GM21423 (cell line): ENCODE data around the gene FCHSD1.
A peak's percentile ranks its signal among the peaks of the same experiment; 100 is the strongest.

Experiments used
- ATAC-seq: cut with Tn5 transposase; IDR thresholded peaks from one replicate; pipeline ENCODE4 v1.9.1; 2021; ENCODE audit warnings: mild to moderate bottlenecking, moderate library complexity; ENCODE audit not compliant: unreplicated experiment

Gene FCHSD1

DNA sequence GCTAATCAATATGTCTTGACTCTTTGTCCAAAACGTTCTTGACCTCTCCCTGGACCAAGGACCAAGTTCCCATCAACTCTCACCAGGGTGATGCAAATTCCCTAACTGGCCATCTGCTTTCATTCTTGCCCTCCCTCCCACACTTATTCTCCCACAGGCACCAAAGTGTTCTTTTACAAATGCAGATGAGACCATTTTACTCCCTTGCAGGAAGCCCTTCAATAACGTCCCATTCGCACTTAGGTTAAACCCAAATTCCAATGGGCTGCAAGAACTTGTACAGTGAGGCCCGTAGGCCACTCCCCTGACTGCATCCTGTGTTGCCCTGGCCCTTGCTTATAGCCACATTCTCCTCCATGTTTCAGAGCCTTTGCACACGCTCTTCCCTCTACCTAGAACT, 23.5 kb upstream of the FCHSD1 start:
- no peak for ATAC-seq

DNA sequence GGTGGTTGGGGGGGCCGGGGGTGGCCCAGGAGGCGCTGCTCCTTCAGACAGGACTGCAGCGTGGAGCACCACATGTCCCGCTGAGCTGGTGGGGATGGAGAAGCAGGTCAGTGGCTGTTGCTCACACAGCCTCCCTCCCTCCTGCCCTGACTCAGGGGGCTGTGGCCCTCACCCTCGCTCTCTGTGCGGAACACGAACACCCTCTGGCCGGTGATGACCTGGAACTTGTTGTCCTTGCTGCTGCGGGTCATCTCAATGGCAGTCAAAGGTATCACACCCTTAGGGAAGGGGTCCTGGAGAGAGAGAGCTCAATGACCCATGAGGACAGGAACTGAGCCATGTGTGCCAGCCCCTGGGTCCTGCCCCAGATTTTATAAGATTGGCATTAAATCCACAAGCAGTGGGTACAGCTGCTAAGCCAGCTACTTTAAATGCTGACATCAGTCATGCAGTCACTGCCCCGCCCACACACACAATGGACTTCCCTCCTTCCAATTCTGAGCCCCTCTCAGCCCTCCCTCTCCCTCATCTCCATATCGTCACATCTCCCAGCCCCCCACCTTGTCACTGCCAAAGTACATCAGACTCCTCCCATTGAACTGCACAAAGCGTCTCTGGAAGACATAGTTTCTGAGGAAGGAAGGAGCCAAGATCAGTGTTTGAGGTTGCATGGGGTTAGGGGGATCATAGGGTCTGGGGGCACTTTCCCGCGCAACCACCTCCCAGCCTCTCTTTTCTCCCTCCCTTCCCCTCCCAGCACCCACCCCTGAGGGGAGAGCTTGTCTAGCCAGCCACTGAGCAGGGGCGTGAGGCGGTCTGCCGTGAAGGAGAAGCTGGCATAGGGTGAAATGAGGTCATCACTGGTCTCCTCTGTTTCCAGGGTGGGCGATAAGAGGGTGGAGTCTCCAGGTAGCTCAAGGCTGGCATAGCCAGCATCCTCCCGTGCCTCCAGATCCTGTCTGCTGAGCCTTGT, 21.9 kb upstream of the FCHSD1 start:
- ATAC-seq, result no peak

DNA sequence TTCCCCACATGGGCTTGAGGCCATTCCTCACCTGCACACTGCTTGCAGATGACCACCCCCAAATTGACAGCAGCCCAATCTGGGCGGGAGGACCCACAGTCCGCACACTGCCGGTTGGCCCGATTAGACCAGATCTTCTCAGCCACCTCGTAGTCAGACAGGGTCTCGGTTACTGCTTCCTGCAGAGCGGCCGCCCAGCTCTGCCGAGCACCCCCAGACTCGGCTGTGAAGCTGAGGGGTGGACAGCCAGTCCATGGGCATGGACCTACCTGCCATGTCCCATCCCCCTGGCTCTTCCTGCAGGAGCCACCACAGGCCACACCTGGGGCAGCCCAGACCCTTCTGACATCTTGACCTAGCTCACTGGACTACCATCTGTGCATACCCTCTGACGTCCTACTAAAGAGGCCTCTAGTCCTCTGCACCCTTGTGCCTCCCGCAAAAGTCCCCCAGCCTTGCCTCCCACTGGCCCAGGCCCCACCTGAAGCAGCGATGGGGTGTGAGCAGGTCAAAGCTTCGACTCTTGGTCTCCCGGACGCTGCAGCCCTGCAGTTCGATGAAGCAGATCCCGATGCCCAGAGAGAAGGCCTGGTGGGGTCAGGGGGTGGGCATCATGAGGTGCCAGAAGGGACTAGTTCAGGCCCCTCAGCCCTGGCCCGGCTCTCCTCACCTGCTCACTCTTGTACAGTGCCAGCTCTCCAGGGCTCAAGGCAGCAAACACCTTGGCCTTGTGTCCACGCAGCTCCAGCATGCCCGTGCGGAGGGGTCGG, 21.0 kb upstream of the FCHSD1 start:
- ATAC-seq, result no peak

DNA sequence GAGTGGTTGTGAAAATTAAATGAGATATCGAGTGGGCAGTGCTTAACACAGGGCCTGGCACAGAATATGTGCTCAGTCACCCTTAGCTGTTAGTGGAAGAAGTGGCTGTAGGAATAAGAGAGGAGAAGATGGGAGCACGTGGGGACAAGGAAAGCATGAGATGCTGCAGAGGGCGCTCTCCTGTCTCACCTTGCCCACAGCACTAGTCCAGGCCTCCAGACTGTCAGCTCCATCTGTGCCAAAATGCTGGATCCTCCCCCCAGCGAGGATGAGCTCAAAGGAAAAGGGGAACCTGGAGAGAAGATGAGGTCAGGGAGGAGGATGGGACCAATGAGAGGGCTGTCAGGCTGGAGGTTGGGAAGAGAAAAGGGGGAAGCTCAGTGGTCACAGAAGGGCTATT, 18.3 kb upstream of the FCHSD1 start:
- ATAC-seq, result no peak

DNA sequence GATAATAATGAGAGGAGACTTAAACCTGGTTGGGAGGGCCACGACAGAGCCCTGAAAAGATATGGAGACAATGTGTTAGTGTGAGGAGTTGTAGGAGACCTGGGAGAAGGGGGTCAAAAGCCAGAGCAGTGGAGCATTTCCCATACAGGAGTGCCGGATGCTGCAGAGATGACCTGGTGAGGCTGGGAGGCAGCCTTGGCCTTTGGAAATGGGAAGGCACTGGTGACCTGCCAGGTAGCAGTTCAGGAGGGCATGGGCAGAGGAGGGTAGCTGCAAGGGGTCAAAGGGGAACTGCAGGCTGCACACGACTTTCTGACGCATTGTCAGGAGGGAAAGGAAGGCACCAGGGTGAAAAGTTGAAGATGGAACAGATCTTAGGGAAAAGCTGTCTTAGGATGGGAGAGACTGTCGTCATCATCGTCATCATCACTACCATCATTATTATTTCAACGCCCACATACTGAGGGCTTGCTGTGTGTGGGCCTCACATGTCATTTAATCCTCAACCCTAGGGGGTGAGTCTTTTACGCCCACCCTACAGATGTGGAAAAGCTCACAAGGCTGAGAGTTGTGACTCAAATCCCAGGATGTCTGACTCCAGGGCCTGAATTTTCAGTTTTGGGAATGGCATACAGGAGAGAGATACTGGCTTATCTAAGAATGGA, 17.5 kb upstream of the FCHSD1 start:
- ATAC-seq, result no peak

DNA sequence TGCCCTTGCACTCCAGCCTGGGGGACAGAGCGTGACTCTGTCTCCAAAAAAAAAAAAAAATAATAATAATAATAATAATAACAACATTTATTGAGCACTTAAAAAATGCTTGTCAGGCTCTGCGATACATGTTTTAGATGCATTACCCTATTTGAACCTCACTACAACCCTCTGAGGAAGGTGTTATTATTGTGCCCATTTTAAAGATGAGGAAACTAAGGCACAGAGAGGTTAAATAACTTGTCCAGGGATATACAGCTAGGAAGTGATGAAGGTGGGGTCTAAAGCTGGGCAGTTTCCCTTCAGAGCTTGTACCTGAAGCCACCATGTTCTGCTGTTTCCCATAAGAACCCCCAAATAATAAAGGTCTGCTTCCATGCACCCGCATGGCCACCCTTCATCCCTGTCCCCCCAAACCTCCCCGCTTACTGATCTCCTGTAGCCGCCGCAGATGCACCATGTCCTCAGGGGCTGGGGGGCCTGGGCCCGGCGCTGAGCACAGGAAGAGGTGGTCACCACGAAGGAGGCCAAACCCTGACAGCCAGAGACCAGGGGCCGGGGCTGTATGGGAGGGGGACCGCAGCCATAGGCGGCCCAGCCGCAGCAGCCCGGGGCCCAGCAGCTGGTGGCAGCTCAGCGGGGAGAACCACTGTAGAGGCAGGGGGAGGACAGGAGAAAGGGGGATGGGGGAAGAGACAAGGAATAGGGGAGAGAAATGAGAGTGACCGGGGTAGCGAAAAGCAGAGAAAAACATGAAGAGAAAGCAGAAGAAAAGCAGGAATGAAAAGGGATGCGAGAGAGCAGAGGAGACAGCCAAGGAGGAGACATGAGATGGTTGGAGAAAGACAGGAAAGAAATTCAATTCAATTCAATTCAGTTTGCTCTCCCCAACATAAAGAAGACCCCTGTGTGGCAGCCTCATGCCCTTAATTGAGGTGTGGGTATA, 15.1 kb upstream of the FCHSD1 start:
- no peak for ATAC-seq

DNA sequence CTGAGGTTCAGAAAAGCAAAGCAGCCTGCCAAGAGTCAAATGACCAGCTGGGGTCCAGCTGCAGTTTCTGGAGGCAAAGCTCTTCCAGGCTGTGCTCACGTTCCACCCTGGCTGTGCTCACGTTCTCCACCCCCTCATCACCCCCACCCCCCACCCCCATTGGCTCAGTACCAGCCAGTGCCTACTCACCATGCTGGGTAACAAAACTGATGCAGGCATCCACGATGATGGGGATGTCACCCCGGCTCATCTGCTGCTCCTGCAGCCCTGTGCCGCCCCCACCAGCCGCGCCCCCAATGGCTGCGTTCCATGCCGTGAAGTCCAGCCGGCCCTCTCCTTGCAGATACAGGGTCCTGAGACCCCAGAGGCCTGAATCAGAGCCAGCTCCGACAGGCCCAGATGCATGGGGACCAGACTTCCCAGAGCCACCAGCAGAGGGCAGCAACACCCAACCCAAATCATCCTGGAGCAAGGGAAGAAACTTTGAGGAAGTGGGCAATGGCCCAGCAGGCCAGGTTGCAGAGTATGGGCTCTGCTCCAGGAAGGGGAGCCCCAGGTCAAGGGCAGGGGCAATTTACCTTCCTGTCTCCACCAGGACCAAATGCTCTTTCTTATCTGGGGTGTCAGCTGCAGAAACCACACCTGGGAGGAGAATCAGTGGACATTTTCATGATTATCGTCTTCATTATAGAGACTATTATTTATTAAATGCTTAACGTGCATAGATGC, 13.7 kb upstream of the FCHSD1 start:
- ATAC-seq, result peak; percentile 92

DNA sequence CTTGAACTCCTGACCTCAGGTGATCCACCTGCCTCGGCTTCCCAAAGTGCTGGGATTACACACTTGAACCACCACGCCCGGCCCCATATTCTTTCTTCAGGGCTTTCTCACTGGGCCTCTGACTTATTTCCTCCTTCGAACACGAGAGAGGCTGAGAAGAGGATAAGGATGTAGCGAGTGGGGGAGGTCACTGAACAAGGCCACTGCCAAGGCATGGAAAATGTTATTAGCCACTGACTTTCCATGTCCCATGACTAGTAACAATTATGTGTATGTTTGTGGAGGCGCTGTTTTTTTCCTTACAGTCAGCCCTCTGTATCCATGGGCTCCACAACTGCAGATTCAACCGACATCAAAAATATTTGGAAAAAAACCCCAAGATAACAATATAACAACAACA, 12.3 kb upstream of the FCHSD1 start:
- ATAC-seq, result no peak

DNA sequence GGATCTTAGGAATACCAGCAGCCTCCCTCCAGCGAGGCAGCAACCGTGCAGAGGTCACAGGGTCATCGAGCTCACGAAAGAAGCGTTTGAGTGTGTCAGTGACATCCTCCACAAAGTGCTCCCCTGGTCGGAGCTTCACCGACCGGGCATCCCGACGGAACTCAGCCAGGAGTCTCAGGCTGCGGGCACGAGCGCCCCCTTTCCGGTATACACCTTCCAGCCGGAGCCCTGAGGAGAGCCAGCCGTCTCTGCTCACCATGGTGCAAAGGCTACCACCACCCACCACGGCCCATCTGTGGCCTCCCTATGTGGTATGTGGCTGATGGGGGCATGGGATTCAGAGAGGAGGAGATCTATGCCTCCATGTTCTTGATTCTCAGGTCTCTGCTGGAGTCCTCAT, 10.8 kb upstream of the FCHSD1 start:
- ATAC-seq, result no peak

DNA sequence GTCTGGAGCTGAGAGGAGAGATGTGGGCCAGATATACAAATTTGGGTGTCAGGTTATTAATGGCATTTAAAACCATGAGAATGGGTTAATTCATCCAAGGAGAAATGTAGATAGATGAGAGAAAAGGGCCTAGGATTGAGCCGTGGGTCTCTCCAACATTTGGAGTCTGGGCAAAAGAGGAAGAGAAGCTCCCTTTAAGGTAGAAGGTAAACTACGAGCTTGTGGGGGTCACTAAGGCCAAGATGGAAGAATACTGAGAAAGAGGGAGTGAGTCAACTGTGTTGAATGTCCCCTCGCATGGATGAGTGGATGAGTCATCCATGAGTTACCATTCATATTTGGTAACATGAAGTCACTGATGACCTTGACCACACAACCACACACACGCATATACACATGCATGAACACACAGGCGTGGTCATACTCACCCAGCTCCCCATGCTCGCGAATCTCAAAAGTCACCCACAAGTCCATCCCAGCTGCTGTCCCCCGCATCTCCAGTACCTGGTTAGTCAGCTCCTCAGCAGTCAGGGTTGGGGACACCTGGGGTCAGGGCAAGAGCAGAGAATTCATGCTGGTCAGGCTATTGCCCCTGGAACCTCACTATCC, 6.8 kb upstream of the FCHSD1 start:
- ATAC-seq, result peak; percentile 59

DNA sequence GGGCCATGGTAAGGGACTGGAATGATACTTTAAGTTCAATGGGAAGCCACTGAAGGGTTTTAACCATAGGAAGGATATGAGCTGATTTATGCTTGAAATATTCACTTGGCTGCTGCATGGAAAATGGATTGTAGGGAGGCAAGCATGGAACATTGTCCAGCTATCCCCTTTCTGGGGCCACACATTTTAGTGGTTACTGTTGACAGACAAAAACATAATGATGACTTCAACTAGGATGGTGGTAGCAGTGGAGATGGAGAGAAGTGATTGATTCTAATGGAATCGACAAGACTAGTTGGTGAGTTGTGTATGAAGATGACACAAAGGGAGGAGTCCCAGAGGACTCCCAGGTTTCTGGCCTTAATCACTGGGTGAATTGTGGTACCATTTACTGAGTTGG, 6.2 kb upstream of the FCHSD1 start:
- no peak for ATAC-seq

DNA sequence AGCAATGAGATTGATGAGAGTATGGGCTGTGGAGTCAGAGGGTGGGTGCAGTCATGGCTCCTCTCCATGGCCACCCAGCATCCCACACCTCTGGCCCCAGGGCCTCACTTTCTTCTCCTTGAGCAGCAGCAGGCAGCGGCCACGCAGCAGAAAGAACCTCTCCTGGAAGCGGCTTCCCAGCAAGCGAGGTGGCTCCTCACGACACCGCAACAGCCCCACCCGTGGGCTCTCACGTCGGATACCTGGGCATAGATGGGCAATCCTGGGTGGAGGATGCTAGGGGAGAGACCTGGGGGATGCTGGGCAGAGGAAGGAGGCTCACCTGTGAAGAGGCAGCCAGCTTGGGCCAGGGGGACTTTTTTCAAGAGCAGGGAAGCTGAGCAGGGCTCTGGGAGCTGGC, 5.2 kb upstream of the FCHSD1 start:
- ATAC-seq, result no peak

DNA sequence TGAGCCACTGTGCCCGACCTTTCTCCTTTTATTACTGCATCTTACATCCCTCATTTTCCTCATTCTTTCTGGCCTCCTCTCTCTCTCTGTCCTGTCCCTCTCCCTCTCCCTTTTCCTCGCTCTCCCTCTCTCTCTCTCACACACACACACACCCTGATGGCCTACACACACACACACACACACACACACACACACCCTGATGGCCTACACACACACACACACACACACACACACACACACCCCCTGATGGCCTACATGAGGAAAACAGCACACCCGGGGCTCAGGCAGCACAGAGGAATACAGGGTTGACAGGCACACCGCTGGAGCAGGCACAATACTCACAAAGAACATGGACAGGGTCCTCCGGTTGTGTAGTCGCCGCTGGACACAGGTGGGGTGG, 3.8 kb upstream of the FCHSD1 start:
- no peak for ATAC-seq

DNA sequence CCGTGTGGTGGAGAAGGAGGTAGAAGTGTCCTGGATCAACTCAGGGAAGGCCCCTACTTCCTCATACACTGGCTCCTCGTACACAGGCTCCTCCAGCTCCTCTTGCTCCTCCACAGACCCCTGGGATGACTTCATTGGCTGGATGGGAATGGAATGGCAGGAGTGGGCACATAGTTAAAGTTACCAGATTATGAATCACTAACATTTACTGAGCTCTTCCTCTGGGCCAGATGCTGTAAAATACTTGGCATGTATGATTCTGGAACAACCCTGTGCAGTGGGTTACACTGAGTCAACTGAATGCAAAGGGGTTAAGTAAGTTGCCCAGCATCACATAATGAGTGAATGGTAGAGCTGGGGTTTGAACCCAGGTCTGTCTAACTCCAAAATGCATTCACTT, 3.1 kb upstream of the FCHSD1 start:
- no peak for ATAC-seq

DNA sequence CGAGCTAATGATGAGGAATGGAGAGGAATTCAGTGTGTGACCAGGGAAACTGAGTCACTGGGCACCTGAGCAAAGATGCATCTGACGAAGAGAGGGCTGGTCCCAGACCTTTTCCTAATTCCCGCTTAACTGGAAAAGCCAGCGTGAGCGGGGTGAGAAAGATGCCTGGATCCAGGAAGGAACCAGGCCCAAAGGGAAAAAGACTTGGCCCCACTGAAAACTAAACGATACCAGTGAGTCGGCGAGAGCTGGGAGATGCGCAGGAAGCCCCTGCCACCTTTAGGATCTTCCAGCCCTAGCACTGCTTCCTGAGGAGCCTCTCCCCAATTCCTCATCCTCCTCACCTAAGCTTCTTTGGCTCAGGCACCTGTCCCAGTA, 499 bp upstream of the FCHSD1 start:
- ATAC-seq, result no peak

DNA sequence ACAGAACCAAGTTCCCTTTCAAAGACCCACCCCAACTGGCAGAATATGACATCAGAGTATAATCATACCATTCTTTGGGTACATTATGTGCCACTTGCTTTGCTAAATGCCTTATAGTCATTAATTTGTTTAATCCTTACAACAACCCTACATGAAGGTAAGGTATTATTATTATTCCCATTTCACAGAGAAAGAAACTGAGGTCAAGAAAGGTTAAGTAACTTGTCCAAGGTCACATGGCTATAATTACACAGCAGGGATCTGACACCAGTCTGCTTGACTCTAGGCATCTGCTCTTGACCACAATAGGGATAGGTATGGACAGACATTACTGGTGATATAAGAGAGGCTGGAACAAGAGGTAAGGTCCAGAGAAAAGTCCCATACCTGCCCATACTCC, 1.2 kb downstream of the FCHSD1 start:
- ATAC-seq, result no peak

DNA sequence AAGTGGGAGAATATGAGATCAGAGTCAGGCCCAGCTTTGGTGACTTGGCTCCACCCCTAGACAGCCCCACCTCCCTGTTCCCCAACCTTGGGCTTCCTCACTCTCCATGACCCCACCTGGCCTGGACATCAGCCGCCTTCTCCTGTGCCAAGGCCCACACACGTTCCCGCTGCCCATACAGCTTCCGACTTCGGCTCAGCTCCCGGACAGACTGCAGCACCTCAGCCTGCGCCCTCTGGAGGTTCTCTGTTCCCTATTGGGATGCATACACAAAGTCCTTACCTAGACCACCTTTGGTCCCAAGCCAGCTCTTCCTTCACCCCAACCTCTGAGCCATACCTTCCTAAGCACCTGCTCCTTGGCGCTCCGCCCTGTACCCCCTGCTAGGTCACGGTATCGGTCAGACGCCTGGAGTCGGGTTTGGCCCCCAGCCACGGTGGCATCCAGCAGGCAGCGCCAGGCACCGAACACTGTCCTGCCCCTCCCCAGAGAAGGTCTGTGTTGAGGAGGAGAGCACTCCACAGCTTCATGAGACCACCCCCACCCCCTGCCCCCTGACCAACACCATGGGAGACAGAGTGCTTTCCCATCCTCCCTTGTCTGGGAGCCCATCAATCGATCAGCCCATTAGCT, 2.0 kb downstream of the FCHSD1 start:
- ATAC-seq, result no peak

DNA sequence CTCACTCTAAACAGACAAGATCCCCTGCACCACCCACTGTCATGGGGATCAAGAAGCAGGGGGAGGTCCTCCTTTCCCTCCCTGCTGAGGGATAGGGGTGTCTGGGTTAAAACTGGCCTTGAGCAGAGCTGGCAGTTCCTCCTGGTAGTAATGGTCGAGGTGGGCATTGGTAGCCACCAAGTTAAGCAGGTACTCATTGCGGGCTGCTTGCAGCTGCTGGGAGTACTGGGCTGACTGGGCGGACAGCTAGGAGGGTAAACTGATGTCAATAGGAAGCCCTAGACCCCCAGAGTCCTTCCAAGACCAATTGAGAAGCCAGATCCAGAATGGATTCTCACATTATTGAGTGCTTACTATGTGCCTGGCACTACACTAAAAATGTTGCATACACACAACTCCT, 3.4 kb downstream of the FCHSD1 start:
- no peak for ATAC-seq

DNA sequence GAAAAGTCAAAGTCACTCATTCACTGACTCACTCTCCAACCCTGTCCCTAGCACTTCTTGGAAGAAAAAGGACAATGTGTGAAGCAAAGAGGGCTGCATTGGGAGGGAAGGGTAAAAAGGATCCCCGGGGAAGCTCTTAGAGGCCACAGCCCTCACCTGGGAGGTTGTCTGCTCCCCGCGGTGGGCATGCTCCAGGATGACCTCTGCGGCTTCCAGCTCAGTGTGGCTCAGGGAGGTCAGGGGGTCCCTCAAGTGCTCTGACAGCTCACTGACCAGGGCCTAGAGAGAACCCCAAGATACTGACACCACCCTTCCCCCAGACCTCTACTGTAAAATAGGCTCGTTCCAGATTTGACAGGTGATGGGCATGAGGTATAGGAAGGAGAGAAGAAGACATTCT, 4.0 kb downstream of the FCHSD1 start:
- ATAC-seq, result no peak
